NCI-H2107 treated with DMSO at 0.1 percent for 48 hours (cell line): ENCODE data around the gene RRP12.

Experiments
- DNase-seq: peaks from one replicate; lab custom pipeline; 2025; ENCODE audit not compliant: unreplicated experiment; lab: John Stamatoyannopoulos, UW

RRP12 gene

DNA sequence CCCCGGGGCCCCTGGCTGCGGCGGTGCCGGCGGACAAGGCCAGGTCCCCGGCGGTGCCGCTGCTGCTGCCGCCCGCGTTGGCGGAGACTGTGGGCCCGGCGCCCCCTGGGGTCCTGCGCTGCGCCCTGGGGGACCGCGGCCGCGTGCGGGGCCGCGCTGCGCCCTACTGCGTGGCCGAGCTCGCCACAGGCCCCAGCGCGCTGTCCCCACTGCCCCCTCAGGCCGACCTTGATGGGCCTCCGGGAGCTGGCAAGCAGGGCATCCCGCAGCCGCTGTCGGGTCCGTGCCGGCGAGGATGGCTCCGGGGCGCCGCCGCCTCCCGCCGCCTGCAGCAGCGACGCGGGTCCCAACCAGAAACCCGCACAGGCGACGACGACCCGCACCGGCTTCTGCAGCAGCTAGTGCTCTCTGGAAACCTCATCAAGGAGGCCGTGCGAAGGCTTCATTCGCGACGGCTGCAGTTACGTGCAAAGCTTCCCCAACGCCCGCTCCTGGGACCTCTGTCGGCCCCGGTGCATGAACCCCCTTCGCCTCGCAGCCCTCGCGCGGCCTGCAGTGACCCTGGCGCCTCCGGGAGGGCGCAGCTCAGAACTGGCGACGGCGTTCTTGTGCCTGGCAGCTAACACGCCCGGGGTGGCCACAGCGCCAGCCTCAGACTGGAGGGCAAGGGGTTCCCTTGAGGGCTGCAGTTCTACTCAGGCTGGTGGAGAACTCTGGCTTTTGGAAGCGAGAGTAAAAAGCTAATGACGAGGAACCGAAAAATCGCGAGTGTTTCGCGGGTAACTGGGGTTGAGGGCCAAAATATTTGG lies 81.3 kb downstream of the RRP12 start:
- no peak for DNase-seq

DNA sequence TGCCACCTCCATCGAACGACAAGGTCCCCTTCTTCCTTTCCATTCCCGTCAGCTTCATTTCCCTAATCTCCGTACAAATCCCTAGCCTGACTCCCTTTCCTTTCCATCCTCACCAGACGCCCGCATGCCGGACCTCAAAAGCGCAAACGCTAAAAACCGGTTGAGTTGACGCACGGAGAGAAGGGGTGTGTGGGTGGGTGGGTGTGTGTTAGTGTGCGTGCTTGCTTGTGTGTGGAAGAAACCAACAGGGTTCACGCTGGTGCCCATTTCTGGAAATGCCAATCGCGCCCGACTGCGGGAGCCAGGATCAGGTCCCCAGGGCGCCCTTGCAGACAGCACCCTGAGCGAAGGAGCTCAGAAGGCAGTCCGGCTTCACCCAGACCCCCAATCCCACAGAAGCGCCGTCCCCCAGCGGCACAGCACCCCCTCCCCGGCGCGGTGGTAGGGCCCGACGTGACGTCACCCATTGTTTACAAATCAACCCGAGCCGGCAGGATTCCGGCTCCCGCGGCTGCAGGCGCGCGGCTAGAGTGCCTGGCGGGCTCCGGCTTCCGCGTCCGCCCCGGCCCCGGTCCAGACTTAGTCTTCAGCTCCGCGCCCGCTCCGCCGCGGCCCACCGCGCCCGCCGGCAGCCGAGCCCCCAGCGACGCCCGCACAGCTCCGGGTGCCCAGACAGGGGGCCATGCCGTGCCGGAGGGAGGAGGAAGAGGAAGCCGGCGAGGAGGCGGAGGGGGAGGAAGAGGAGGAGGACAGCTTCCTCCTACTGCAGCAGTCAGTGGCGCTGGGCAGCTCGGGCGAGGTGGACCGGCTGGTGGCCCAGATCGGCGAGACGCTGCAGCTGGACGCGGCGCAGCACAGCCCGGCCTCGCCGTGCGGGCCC lies 82.1 kb downstream of the RRP12 start, which contains the start of gene FRAT1:
Gene FRAT1, plus strand, starts transcription at position 500 of the 880 bp plus-strand sequence. Its CDS starts 183 bp downstream, at position 683.
- peak; percentile 33 for DNase-seq

DNA sequence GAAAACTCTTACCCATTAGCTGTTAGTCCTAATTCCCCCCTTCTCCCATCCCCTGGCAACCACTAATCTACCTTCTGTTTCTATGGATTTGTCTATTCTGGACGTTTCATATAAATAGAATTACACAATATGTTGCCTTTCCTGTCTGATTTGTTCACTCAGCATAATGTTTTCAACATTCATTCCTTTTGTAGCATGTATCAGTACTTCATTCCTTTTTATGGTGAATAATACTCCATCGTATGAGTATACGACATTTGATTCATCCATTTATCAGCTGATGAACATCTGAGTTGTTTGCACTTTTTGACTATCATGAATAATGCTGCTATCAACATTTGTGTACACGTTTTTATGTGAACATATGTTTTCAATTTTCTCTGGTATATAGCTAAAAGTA lies 86.5 kb downstream of the RRP12 start:
- DNase-seq = no peak

DNA sequence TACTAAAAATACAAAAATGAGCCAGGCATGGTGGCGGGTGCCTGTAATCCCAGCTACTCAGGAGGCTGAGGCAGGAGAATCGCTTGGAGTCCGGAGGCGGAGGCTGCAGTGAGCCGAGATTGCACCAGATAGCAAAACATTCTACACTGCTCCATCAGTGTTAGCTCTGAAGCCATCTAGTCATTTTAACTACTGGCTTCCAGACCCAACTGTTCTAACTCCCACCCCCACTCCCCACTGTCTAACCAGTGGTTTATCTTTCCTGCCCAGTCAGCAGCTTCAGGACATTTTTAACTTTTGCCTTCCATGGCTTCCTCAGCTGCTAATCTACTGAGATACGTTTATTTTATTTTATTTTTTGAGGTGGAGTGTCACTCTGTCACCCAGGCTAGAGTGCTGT lies 88.2 kb downstream of the RRP12 start:
- DNase-seq = no peak

DNA sequence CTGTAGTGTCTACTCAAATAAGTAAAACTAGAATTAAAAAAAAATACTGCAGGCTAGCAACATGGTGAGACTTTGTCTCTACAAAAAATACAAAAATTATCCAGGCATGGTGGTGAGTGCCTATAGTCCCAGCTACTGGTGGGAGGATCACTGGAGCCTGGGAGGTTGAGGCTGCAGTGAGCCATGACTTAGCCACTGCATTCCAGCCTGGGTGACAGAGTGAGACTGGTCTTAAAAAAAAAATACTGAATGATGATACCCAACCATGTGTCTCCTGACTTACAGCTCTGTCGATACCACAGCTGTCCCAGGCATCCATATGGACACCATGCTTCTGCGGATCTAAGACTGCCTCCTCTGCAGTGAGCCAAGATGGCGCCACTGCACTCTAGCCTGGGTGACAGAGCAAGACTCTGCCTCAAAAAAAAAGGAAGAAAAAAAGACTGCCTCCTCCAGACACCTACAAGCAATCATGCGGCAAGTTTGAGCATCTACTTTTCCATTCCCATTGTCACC lies 90.0 kb downstream of the RRP12 start:
- no peak for DNase-seq

DNA sequence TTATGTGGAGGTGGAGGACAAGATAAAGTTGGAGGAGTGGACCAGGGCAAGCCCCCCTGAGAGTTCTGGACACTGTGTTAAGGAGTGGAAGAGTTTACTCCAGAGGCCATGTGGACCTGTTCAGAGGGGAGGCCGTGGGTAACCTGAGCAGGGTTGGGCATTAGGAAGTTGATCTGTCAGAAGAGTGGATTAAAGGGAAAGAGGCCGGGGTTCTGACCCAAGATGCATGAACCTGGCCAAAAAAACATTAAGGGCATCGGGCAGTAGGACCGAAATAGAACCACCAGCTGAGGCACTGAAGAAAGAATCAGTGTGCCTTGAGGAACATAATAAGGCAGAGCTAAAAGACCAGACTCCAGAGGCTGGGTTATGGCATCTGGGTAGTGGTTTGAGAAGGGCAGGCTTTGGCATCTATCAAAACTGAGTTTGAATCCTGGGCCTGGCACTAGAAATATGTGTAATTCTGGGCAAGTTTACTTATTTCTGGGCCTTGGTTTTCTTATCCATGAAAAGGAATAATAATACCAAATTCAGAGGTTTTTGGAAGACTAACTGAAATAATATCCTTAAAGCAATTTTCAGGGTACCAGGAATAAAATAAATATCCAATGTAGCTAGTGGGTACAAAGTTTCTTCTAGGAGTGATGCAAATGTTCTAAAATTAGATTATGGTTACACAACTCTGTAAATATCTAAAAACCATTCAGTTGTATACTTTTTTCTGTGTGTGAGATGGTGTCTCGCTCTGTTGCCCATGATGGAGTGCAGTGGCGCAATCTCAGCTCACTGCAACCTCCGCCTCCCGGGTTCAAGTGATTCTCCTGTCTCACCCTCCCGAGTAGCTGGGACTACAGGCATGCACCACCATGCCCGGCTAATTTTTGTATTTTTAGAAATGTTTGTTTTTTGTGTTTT lies 93.0 kb downstream of the RRP12 start:
- DNase-seq = no peak

DNA sequence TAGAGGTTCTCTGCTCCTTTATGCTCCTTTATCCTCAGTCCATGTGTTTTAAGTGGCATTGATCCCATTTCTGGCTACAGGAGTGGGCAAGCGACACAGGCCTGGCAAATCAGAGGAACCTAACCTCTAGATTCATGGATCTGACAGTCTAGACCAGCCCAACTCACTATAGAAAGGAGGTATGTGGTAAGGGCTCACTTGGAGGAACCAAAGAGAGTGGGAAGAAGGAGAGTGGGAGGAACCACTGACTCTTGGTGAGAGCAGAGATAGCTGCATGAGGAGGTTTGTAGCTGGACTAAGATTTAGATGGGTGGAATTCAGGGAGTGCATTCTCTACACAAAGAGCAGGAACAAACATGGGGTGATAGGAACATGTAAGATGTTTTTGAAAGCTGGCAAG lies 93.7 kb downstream of the RRP12 start:
- DNase-seq = no peak
